HG03103 (cell line): ENCODE measurements around the gene NAT8L.

Experiments
- ATAC-seq: cut with Tn5 transposase; IDR thresholded peaks from one replicate; pipeline ENCODE4 v1.9.1; 2021; ENCODE audit warnings: low read depth; ENCODE audit not compliant: unreplicated experiment

NAT8L gene

GRCh38 chr4:2073808-2074481, 14.8 kb downstream of the NAT8L start:
- no peak for ATAC-seq

GRCh38 chr4:2074588-2074987, 15.5 kb downstream of the NAT8L start:
- ATAC-seq, result no peak

GRCh38 chr4:2075171-2075986, 16.3 kb downstream of the NAT8L start:
- ATAC-seq, result no peak

GRCh38 chr4:2075987-2076907, 17.1 kb downstream of the NAT8L start:
- no peak for ATAC-seq

- no peak for ATAC-seq
These were observed 17.9 kb downstream of the NAT8L start for GRCh38 chr4:2076908-2077536.

- ATAC-seq, result no peak
These were observed 18.7 kb downstream of the NAT8L start for GRCh38 chr4:2077537-2078460.

GRCh38 chr4:2078584-2078983, 19.5 kb downstream of the NAT8L start:
- no peak for ATAC-seq

GRCh38 chr4:2079006-2079405, 19.9 kb downstream of the NAT8L start:
- ATAC-seq, result no peak

GRCh38 chr4:2079926-2080325, 20.8 kb downstream of the NAT8L start:
- ATAC-seq, result no peak

- no peak for ATAC-seq
These were observed 21.5 kb downstream of the NAT8L start for GRCh38 chr4:2080429-2081300.

- no peak for ATAC-seq
These were observed 22.4 kb downstream of the NAT8L start for GRCh38 chr4:2081540-2081939.

GRCh38 chr4:2082118-2082517, 23.0 kb downstream of the NAT8L start:
- ATAC-seq, result no peak

GRCh38 chr4:2082627-2083026, 23.5 kb downstream of the NAT8L start:
- no peak for ATAC-seq

- no peak for ATAC-seq
These were observed 24.1 kb downstream of the NAT8L start for GRCh38 chr4:2083116-2083825.

GRCh38 chr4:2083826-2084160, 24.7 kb downstream of the NAT8L start:
- ATAC-seq, result no peak

GRCh38 chr4:2084316-2084715, 25.2 kb downstream of the NAT8L start:
- ATAC-seq, result no peak

- no peak for ATAC-seq
These were observed 26.4 kb downstream of the NAT8L start for GRCh38 chr4:2085496-2085901.

- no peak for ATAC-seq
These were observed 28.0 kb downstream of the NAT8L start for GRCh38 chr4:2087170-2087569.
